HL-60/S4 (cell line): ENCODE data around the gene BRI3.

Source experiments
- in situ Hi-C: fragments of 300-500 bp; cut with MboI; formaldehyde crosslinking; loops from 2 replicates; pipeline ENCODE4 v1.14.3; 2022; ENCODE audit warnings: low sequenced_read_pairs

BRI3 gene

DNA sequence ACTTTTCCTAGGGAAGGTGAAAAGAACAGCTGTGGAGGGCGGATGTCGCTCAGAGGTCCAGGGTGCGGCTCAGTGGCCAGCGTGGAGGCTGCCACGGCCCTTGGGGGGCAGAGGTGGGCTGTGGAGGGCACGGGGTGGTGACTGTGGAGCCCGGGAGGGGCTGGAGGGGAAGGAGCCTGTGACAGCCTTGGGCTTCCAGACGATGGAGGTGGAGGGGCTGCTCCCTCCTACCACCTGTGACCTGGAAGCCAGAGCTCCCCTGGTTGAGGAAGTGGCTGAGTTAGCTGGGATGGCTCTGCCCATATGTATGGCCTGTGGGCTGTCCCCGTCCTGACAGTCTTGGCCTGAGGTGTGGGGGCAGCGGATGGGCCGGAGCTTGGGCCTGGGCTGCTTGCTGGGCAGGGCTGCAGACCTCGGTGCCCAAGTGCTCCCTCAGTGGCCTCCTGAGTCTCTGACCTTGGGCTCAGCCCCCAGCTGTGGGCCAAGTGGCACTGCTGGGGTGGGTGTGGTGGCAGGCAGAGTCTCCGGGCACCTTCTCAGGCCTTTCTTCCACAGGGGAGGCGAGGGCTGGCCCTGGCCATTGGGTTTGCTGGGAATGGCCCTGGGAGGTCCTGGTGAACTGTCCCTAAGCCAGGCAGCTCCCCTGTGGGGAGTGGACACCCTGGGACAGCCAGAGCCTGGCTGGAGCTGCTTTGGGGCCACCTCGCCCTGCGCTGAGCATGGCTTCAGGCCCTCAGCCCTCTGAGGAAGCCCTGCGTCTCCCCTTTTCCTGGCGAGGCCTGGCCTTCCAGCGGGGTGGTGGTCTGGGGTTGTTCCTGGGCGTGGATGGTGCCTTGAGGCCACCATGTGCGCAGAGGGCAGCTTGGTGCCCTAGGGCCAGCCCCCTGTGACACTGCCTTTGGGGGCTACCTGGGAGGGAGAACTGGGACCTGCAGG lies 3.9 kb downstream of the BRI3 start:
- in situ Hi-C loops, result no loop called here

GRCh38 chr7:98286093-98286539 lies 4.6 kb downstream of the BRI3 start:
- in situ Hi-C loops, result no loop called here

DNA sequence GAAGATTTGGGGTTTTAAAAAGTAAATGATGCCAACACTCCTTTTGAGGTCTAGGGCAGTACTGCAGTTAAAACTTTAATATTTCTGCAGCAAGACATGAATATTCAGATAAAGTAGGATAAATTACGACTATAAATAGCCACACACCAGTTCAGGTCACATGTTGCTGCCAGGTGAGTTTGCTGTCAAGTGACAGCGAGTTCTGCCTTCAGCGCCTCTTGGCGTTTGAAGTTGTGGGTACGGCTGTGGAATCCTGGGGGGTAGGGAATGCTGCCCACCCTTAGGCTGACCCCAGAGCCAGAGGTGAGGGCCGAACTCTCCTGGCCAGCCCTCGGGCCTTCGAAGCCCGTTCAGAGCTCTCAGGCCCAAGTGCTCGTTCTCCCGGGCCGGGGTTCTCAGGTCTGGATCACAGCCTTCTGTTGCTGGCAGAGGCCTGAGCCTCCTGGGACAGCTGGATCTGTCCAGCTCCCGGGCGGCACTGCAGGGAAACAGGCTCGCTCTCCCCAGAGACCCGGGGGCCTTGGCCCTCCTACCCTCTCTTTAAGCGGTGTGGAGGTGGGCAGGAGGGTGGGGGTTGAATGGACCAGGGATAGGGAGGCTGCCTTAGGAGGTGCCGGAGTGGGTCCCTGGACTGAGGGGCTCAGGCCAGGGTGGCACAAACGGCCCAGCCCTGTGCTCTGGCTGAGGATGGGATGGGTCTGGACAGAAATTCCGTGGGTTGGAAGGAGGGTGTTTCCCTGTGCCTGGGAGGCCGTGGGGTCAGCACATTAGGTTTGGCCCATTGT lies 5.4 kb downstream of the BRI3 start:
- in situ Hi-C loops, result no loop called here

- in situ Hi-C loops, result no loop called here
Measured at GRCh38 chr7:98287486-98287959, 6.0 kb downstream of the BRI3 start.

DNA sequence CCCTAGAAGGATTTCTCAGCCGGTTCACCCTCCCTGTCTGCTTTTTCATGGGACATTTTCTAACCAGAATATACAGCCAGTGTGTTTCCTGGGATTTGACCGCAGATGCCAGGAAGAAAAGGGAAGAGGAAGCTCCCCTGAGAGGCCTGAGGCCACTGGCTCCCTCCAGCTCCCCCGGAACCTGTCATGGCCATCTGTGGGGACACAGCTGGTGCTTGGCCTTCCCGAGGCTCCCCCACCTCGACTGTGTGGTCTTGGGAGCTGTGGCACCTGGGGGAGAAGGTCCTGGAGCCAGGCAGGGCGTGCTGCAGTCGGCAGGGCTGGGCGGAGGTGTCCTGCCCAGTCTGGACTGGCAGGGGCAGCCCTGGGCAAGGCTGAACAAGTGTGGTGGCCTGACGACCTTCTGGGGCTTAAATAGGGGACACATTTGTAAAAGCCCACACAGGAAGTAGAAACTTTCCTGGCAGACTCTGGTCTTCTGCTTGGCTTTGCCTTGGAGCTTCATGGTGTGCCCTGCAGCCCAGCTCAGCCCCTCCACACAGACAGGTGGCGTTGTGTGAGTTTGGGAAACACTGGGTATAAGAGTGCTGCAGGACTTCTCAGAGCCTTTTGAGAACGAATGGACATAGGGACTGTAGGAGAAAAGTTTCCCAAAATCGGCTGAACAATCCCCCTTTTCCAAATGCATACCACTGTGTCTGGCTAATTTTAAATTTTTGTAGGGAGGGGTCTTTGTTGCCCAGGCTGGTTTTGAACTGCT lies 6.8 kb downstream of the BRI3 start:
- in situ Hi-C loops, result no loop called here

GRCh38 chr7:98289333-98289875 lies 7.9 kb downstream of the BRI3 start:
- in situ Hi-C loops, result no loop called here

GRCh38 chr7:98291717-98292116 lies 10.2 kb downstream of the BRI3 start:
- in situ Hi-C loops, result no loop called here

DNA sequence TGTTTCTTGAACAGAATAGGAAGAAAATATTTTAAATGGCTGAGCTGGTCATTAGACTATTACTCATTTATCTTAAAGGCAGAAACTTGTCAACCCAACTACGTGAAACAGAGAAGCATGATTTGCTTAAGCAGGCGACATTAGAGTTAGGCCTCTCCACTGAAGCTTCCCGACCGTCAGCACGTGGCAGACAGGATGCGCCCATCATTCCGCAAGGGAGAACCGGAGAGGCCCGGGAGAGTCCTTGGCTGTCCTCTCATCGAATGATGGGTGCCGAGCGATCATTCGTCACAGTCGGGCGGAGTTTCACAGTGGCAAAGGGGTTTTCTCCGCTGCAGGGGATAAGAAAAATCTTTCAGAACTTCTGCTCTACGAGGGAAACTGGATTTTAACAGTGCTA lies 11.8 kb downstream of the BRI3 start:
- in situ Hi-C loops, result no loop called here

DNA sequence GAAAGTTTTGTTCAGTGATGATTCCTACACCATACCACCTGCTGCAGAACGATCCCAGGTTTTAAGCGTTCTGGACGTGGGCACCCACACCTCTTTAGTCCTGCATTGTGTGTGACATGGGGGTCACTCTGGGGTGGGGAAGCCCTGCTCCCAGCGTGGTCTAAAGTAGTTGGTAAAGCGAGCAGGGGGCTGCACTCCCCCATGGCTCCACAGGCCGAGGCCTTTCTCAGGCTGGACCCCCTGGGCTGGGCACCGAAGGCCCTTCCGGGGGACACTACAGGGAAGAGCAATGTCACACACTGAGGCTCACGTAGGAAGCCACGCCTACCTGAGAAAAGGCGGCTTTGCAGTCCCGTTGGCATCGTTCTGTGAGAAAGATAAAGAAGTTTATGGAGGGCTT lies 12.3 kb downstream of the BRI3 start:
- in situ Hi-C loops, result no loop called here

GRCh38 chr7:98294326-98294725 lies 12.8 kb downstream of the BRI3 start:
- in situ Hi-C loops, result no loop called here

DNA sequence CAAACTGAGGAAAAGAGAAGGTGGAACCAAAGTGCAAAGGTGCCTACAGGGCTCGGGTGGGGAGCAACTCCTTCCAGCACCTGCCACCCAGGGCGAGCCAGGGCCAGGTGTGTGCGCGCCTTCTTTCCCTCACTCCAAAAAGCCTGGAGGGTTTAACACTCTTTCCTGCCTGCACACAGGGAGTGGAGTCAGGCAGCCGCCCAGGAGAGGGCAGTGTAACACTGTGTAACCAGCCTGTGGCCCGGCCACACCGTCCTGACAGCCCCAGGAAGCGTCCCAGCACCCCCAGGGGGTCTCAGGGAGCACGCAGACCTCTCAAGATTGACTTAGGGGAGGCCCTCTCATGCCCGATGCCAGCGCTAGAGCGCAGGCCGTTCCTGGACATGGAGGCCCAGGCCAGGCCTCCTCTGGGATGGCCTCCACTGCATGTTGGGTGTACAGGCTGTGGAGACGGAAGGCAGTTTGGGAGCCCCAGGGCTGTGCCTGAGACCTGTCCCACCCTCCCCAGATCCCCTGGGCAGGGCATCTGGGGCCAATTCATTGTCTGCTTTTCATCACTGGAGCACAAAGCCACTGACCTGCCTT lies 13.4 kb downstream of the BRI3 start:
- in situ Hi-C loops, result no loop called here

DNA sequence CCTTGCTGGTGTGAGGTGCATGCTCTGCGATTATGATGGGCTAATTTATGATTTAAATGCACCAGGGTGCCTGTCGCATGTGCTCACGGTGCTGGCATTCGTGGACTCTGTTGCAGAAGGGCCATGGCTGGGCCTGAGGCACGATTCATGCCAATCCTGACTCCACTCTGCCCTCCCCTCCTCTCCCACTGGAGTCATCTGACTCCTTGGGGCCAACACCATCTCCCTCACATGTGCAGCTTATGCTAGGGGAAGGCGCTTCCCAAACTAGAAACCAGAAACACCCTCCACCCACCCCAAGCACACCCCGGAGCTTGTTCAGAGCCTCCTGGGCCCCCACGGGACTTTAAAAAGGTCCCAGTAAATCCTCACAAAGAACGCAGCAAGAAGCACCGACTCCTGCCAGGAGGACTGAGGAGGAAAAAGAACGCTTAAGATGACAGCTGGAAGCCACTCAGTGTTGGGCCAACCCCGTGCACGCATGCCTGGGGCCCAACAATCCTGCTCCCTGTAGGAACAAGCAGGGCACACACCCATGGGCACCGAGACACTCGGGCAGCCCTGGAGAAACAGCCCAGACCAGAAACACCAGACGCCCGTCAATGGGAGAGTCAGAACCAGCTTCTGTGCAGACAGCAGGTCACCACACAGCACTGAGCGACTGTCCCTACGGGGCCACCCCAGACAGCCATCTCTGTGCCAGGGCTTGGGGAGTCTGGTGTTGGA lies 14.1 kb downstream of the BRI3 start:
- in situ Hi-C loops, result no loop called here

GRCh38 chr7:98296833-98297232 lies 15.3 kb downstream of the BRI3 start:
- in situ Hi-C loops, result no loop called here

DNA sequence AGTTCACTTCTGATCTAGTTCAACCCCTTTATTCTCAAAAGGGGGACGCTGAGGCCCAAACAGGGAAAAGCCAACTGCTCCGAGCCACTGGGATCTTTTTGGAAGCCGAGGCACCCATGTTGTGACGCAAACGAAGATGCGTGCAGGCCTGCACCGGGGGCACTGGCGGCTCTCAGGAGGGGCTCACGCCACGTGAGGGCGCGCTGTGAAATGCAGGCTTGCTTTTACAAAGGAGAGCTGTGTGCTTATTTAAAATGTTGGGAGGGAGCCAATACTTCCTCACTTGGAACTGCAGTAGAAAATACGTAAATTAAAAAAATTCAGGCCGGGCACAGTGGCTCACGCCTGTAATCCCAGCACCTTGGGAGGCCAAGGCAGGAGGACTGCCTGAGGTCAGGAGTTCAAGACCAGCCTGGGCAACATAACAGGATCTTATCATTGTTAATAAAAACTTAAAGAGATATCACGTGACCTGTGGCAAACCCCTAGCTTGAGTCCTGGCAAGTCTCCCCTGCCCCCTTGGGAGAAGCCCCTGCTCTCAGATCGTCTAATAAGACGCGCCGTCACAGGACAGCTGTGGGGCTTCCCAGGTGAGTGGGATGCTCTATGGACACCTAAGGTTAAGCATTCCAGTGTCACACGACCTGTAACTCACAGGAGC lies 16.3 kb downstream of the BRI3 start:
- in situ Hi-C loops, result no loop called here

GRCh38 chr7:98300595-98301372 lies 19.3 kb downstream of the BRI3 start:
- in situ Hi-C loops, result no loop called here

GRCh38 chr7:98301693-98302470 lies 20.4 kb downstream of the BRI3 start:
- in situ Hi-C loops, result no loop called here

GRCh38 chr7:98303176-98303865 lies 21.8 kb downstream of the BRI3 start:
- in situ Hi-C loops, result no loop called here
